Measurements from ENCODE around the gene CHRNB2. TPM values are rescaled to one million over a fixed set of nuclear protein-coding genes. Genes with fewer than 3 reads are reported as not detected.

The CHRNB2 gene
- total and polyA plus RNA-seq, 9 of the 15 experiments (the other 6 are each of a cell fraction or from before 2014, with no cell fraction given): 0.01 TPM; not detected in 8

DNA sequence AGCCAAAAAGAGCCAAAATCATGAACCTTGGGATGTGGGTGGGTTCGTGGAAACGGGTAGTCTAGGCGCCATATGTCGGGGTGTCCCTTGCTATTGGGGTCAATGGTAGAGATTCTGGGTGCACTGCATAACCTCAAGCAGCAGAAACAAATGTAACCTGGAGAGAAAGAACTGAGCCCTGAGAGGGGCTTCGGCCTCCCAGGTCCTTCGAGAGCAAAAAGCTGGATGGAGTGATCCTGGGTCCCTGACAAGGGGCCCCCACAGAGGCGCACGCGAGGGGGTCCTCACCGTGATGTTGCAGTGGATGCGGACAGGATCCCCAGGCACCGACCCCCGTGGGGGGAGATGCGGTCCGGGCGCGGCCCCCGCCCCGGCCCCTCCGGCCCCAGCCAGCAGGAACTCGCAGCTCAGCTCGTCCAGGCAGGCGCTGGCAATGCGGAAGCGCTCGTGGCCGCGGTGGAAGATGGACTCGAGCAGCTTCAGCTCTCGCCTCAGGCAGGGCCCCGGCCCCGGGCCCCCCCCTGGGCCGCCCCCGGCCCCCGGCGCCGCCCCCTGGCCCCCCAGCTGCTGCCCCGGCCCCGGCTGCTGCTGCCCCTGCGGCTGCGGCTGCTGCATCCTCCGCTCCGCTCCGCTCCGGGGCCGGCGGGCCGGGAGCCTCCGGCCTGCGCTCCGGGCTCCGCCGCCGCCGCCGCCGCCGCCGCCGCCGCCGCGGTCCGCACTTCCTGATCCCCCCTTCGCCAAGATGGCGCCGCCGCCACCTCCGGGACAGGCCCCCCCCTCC is 9.4 kb upstream of the CHRNB2 start, which contains the start of gene UBE2Q1 (continued):
- TF ChIP-seq NR2F6 (CRISPR knock-in tag; IDR thresholded peaks at IDR 0.05): no peak
- no peak for TF ChIP-seq ZBTB8A (IDR thresholded peaks at IDR 0.05; ENCODE audit: partially characterized antibody)
- no peak for TF ChIP-seq ZNF778 (CRISPR knock-in tag; IDR thresholded peaks at IDR 0.05)
- TF ChIP-seq, protein P1, sequence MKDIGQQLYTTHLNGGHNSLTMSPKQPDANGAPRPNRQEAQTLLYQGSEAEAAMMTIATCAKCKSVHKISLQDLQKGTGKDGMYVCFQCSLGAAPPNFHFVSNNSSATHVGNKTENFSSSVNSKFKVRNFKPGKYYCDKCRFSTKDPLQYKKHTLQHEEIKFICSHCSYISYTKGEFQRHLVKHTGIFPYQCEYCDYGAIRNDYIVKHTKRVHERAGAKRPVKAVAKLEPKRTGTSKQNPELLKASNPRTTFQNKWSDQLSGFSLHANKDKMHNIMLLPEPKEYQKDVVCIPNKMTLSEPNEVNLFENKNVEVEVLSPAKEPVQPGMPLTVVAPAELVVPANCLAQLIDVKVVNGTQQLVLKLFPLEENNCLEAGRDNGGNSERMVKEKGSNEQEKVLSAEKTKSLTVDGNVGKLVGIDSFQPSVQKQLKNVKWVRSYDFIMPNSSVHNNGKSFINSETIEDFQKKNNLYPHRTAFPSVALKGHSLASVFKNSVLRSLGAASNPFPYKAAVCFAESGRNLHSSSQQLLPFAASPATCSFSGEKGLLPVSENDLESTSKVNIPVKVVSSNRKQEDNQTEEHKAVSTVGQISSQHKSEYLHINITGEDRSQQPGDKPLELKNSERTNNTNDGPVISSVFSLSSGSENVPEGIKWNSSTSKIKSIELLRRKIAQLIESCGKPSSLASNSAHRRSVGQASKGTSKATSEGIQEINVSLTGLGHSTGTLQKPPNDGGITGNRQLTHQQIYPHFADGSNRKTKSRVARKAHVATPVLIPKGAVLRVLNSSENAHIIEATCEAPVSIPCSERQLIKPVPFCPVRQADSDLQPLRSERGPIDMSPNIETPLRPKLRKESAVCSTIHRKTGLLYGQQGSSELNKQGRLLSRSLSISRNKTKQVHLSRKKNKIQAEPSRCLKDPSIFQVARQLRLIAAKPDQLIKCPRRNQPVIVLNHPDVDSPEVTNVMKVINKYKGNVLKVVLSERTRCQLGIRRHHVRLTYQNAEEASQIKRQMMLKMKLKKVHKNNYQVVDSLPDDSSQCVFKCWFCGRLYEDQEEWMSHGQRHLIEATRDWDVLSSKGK (CRISPR knock-in tag; IDR thresholded peaks at IDR 0.05): no peak
- peak; percentile 51 for TF ChIP-seq ZBTB40 (IDR thresholded peaks at IDR 0.05)
- no peak for TF ChIP-seq ZBTB40 (CRISPR knock-in tag; IDR thresholded peaks at IDR 0.05)
- TF ChIP-seq CGGBP1 (CRISPR knock-in tag; IDR thresholded peaks at IDR 0.05): no peak
- no peak for TF ChIP-seq ZC3H4 (CRISPR knock-in tag; IDR thresholded peaks at IDR 0.05; ENCODE audit: borderline replicate concordance)
- TF ChIP-seq SIRT6 (IDR thresholded peaks at IDR 0.05; ENCODE audit: low read depth, low read length): no peak
- TF ChIP-seq ZNF740 (CRISPR knock-in tag; IDR thresholded peaks at IDR 0.05): no peak
- TF ChIP-seq ZNF740 (tag; IDR thresholded peaks at IDR 0.05): peak in 1 of 2 experiments; percentile 98; a peak in 1 of 4 replicates
